NCI-H1436 (cell line): Measurements from ENCODE around the gene HLF.

Experiments used
- DNase-seq: peaks from one replicate; lab custom pipeline; 2025; lab: John Stamatoyannopoulos, UW

Gene HLF, protein sequence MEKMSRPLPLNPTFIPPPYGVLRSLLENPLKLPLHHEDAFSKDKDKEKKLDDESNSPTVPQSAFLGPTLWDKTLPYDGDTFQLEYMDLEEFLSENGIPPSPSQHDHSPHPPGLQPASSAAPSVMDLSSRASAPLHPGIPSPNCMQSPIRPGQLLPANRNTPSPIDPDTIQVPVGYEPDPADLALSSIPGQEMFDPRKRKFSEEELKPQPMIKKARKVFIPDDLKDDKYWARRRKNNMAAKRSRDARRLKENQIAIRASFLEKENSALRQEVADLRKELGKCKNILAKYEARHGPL

DNA sequence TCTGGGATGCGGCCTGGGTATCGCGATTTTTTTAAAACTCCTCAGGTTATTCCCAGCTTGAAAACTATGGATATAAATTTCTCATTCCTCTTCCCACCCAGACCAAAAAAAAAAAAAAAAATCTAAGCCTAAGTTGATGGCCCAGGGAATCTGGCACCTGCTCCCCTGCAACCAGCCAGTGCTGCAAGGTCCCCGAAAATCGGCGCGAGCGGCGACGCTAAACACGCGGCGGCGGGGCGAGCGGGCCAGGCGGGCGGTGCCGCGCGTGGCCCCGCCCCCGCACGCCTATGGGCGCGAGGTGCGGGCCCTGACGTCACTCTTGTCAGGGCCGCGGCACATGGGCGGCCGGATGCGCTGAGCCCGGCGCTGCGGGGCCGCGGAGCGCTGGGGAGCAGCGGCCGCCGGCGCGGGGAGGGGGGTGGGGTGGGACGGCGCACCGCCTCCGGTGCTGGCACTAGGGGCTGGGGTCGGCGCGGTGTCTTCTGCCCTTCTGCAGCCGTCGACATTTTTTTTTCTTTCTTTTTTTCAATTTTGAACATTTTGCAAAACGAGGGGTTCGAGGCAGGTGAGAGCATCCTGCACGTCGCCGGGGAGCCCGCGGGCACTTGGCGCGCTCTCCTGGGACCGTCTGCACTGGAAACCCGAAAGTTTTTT, at the start of gene HLF:
TSS of gene HLF (plus strand) at position 316 of the 654 bp plus-strand sequence. CDS start 525 bp downstream, outside the sequence.
- DNase-seq: peak; percentile 91

DNA sequence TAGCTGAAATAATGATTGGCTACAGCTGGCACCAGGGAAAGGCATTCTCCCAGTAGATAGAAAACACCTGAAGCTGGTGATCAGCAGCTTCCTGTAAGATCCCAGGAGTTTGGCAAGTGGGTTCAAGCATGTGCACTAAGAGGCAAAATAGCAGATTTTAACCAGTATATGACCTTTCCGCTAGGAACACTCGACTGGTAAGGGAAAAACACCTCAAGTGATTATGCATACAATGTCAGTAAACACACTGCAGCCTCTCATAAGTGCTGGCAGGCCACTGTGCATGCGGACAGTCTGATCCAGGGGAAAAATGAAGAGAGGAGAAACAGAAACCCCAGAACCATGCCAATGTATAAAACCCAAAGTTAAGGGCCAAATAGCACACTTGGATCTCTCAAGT, 49.0 kb upstream of the HLF start:
- no peak for DNase-seq

DNA sequence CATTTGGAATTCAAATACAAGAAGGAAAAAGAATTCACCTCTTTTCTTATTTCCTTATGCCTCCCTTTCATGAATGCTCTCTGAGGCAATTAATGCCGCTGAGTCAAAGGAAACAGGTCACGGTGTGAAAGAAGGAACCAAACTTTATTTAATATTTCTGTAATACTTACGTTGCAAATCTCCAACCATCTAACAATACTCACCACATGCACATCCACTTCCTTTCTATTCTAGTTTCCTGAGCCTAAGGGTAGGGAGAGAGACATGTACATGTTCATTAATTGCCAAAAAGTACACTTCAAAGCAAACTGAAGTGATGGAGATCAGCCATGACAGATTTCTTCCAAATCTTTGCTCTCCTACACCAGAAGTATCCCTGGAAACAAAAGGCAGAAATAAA, 47.9 kb upstream of the HLF start:
- DNase-seq: no peak

DNA sequence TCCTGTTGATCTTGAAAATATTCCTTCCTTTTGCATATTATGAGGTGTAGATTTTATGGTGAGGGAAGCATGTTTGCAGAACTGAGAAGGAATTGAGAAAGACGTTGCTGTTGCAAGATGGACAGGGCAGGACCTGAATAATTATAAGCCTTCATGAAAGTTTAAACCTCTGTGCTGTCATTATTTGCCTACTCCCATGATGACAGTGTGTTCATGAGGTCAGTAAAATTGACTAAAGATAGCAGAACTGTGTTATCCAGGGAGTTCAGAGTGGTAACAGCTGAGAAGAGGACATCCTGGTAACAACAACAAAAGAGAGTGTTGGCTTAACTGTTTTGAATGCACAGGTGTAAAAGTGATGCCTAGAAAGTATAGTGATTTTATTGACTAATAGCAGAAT, 45.3 kb upstream of the HLF start:
- no peak for DNase-seq

GRCh38 chr17:55219934-55220333, 44.8 kb upstream of the HLF start:
- no peak for DNase-seq

DNA sequence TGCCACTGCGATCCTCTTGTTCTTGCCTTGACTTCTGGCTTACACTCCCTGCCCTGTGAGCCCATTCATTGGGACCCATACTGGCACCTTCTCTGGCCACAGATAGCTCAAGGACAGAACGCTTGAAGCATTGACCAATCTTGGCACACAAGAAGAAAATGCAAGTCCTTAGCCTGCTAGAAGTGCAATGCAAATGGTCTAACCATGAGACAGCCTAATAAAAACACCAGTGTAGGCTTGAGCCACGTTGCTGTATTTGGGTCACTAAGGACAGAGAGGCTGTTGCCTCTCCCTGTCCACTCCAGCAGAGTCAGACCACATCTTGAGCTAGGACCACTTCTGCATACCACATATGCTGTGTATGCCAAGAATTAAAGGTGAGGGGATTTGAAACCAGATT, 41.2 kb upstream of the HLF start:
- no peak for DNase-seq

DNA sequence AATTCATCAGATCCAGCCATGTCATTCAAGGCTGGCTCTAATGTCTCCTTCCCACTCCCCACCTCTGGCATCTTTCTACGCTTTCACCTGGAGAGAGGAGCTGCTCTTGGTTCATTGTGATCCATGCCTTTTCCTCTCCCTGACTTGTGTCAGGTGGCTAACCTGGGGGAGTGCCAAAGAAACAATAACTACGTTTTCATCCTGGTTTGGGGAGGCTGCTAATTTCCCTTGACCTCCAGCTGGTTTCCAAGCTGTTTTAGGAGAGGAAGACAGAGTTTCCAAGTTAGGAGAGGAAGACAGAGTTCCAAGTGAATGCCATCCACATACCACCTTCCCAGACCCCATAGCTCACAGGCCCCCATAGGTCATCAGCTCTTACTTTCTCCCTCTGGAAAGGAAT, 40.0 kb upstream of the HLF start:
- no peak for DNase-seq

DNA sequence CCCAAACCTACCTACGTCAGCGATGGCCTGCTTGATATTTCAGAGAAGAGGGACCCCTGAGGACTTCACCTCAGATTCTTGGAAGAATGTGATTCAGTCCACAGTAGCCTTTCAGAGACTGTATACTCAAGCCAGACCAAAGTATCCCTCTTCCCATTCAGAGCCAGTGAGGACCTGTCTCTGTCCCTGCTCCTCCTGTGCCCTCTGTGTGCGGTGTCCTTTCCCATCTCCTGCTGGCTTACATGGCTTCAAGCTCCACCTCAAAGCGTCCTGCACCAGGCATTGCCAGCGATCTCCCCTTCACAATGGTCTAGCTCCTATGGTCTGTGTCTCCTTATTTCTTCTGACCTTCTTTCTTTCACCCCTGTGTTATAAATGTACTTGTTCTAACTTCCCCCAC, 39.5 kb upstream of the HLF start:
- no peak for DNase-seq

DNA sequence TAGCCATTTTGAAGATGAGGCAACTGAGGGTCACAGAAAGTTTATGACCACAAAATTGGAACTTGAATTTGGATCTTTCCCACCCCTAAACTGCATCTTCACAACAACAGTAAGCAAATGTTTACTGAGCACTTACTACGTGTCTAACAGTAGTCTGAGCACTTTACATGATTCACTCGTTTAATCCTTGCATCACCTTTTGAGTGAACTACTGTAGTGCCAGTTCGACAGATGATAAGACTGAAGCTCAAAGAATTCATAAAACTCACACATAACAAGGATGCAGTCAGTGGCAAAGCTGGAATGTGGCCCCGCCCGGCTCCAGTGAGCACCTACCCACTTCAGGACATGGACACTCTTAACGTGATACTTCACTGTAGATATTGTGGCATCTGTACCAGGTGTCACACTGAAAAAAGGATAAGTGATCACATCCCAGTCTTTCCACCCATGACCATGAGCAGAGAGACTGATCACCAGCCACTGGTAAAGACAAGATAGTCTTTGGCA, 36.0 kb upstream of the HLF start:
- no peak for DNase-seq

GRCh38 chr17:55229276-55229675, 35.5 kb upstream of the HLF start:
- DNase-seq: no peak

- no peak for DNase-seq
Measured at GRCh38 chr17:55230716-55231115, 34.0 kb upstream of the HLF start.

DNA sequence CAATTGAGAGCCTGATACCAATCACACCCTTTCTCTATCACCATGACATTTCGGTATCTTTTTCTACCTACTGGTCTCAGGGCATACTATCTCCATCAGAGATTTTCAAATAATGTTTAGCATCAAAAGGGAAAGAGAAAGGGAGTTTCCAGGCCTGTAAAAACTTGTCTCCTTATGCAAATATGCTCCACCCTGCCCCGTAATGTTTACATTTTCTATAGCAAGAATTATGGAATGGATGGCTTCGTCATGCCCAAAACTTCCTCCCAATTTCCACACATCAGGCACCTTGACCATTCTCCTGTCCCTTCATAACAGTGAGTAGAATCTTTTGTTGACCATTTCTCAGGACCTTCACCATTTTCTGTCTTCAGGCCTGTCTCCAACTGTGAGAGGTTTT, 30.9 kb upstream of the HLF start:
- DNase-seq: no peak

GRCh38 chr17:55236316-55236715, 28.4 kb upstream of the HLF start:
- DNase-seq: no peak

DNA sequence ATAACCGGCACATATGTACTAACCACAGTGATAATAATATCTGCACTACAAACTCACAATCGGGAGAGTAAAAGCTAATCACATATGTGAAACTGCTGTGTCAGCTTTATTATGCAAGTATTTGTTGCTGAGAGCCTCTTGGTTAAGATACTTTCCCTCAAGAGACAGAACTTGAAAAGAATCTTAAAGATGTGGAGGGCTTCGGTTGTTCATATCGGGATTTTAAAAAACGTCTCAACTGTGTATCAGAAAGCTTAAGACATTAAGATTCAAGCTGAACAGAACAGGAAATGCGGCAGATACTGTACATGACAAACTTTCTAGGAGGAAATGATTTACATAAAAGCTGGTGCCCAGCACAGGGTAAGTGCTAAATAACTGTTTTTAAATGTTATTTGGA, 27.5 kb upstream of the HLF start:
- no peak for DNase-seq

DNA sequence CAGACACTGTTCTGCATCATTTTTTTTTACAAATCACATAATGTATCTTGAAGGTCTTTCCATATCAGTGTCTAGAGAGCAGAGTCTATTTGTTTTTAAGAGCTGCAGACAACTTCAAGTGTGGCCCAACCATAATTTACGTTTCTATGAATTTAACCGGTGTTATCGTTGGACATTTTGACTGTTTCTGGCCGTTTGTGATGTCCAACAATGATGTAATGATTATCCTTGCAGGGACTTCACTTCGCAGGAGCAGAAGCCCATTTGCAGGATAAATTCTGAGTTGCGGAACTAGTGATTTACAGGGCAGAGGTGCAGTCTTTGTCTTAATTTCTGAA, 26.9 kb upstream of the HLF start:
- DNase-seq: no peak

- peak; percentile 99 for DNase-seq
Measured at GRCh38 chr17:55238179-55238930, 26.4 kb upstream of the HLF start.

GRCh38 chr17:55238931-55239297, 25.8 kb upstream of the HLF start:
- DNase-seq: peak; percentile 57

- no peak for DNase-seq
Measured at GRCh38 chr17:55241097-55241496, 23.7 kb upstream of the HLF start.

GRCh38 chr17:55242476-55242875, 22.3 kb upstream of the HLF start:
- no peak for DNase-seq

DNA sequence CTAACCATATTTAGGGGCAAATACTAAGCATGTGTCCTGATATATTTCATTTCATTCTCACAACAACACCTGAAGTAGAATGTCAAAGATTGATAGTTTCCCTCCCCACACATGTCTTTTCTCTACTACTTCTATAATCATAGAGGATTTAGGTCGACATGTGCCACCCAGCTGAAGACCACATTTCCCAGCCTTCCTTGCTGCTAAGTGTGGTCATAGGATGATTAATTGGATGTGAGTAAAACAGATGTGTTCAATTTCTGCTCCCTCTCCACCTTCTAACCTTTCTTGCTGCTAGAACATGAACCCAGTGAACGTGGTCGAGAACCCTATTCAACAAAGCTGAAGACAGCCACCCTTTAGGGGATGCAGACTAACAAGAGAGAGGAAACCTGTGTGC, 18.8 kb upstream of the HLF start:
- no peak for DNase-seq

- no peak for DNase-seq
Measured at GRCh38 chr17:55246583-55246982, 18.2 kb upstream of the HLF start.

GRCh38 chr17:55248077-55248476, 16.7 kb upstream of the HLF start:
- DNase-seq: no peak

DNA sequence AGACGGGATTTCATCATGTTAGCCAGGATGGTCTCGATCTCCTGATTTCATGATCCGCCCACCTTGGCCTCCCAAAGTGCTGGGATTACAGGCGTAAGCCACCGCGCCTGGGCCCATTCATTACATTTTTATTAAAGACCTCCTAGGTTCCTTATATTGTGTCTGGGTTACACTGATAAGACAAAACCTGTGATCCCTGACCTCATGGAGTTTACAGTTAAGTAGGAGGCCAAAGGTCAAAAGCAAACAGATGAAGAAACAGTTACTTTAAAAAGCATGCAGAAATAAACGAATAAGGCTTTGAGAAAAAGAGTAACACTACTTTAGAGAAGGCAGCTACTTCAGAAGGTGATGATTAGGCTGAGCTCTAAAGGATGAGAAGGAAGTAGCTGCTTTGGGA, 14.9 kb upstream of the HLF start:
- DNase-seq: no peak
